ENCODE measurements around the gene FOXD3.

- no peak for TF ChIP-seq CTCF (IDR thresholded peaks at IDR 0.05; ENCODE audit: poor library complexity)
- no peak for TF ChIP-seq EZH2 (IDR thresholded peaks at IDR 0.05; ENCODE audit: borderline replicate concordance)
- TF ChIP-seq EZH2phosphoT487 (IDR thresholded peaks at IDR 0.05; ENCODE audit: low read depth, severe bottlenecking, unreplicated experiment): no peak
These were observed 33.2 kb upstream of the FOXD3 start for GRCh38 chr1:63289135-63289534.

Measured in hepatocyte (in vitro differentiated cells).